Endothelial cell of umbilical vein (primary cell): Measurements from ENCODE around the gene KHDC1L. TPM values are rescaled to one million over a fixed set of nuclear protein-coding genes. Genes with fewer than 3 reads are reported as not detected.

Experiments
- BruUV-seq: library from RNA; stranded (reverse); fragments of 400-500 nt; replicated peaks from 2 replicates; lab custom pipeline; 2021; lab: Mats Ljungman, UMichigan
- CTCF ChIA-PET: fragments of 300-600, 350-600 bp; sonication (Branson Sonifier 250); formaldehyde crosslinking; loops from one replicate; lab custom pipeline; 2021; ENCODE audit warnings: antibody characterized with exemption, inconsistent platforms; lab: Charles Lee
- POLR2A ChIA-PET: fragments of 300-600, 350-600 bp; sonication (Branson Sonifier 250); formaldehyde crosslinking; loops from one replicate; lab custom pipeline; 2021; ENCODE audit warnings: antibody characterized with exemption, inconsistent platforms; lab: Charles Lee
- DNase-seq: peaks from one replicate; pipeline ENCODE4 v3.0.0-alpha.2; 2011; ENCODE audit warnings: low read depth, low spot score
- FAIRE-seq: peaks from 2 replicates; lab custom pipeline; 2011; peaks lifted over from hg19 to GRCh38; lab: Jason Lieb, UNC
- H2AFZ ChIP-seq: 2 replicates; pipeline ENCODE4 v1.6.0; 2012; ENCODE audit warnings: low read depth, low read length, control low read depth, inconsistent platforms
- H3K27ac ChIP-seq: 2 replicates; pipeline ENCODE4 v1.5.1; 2011; ENCODE audit warnings: low read depth, mild to moderate bottlenecking, control low read depth, low read length, moderate library complexity; ENCODE audit not compliant: insufficient read depth
- H3K27me3 ChIP-seq, 2 experiments: 2 replicates each; pipeline versions ENCODE4 v1.6.0 to v1.6.1; 2011; ENCODE audit warnings: low read length in 2 of 2, mixed read lengths in 1 of 2; ENCODE audit not compliant: control insufficient read depth in 2 of 2, insufficient read depth in 2 of 2
- H3K36me3 ChIP-seq, 2 experiments: 2 replicates in 1 of 2; 3 replicates in 1 of 2; pipeline ENCODE4 v1.5.1; 2011; ENCODE audit warnings: low read length in 2 of 2, mild to moderate bottlenecking in 1 of 2, moderate library complexity in 1 of 2; ENCODE audit not compliant: control insufficient read depth in 2 of 2, insufficient read depth in 2 of 2; ENCODE audit errors: extremely low read depth in 1 of 2
- H3K4me1 ChIP-seq: 3 replicates; pipeline ENCODE4 v1.5.1; 2011; ENCODE audit warnings: mild to moderate bottlenecking, low read length; ENCODE audit not compliant: control insufficient read depth, insufficient read depth; ENCODE audit errors: extremely low read depth
- H3K4me2 ChIP-seq: 2 replicates; pipeline ENCODE4 v1.6.1; 2011; ENCODE audit warnings: low read length, control low read depth, mixed read lengths; ENCODE audit not compliant: insufficient read depth
- H3K4me3 ChIP-seq, 3 experiments: fragments of 200-600 bp in 1 of 3; sonication (generic), shearing (Covaris generic) in 1 of 3; replicated peaks in 1 of 3; 2 replicates each; pipeline ENCODE4 v1.5.1; 2011 to 2016; ENCODE audit warnings: control low read depth in 3 of 3, low read length in 3 of 3, mild to moderate bottlenecking in 2 of 3, inconsistent platforms in 1 of 3, low read depth in 1 of 3, moderate library complexity in 1 of 3; ENCODE audit not compliant: insufficient read depth in 1 of 3
- H3K79me2 ChIP-seq: 2 replicates; pipeline ENCODE4 v1.6.0; 2012; ENCODE audit warnings: low read length, inconsistent platforms; ENCODE audit not compliant: control insufficient read depth, insufficient read depth
- H3K9ac ChIP-seq: replicated peaks from 2 replicates; pipeline ENCODE3; 2011; ENCODE audit warnings: low read length, control low read depth; ENCODE audit not compliant: insufficient read depth; ENCODE audit errors: extremely low read depth
- H3K9me1 ChIP-seq: replicated peaks from 3 replicates; pipeline ENCODE4 v1.6.0; 2011; ENCODE audit warnings: mild to moderate bottlenecking, low read length; ENCODE audit not compliant: control insufficient read depth, insufficient read depth; ENCODE audit errors: extremely low read depth
- H3K9me3 ChIP-seq: replicated peaks from 2 replicates; pipeline ENCODE4 v1.5.1; 2012; ENCODE audit warnings: low read length, inconsistent platforms; ENCODE audit not compliant: control insufficient read depth, insufficient read depth
- H4K20me1 ChIP-seq: replicated peaks from 2 replicates; pipeline ENCODE3; 2011; ENCODE audit warnings: mild to moderate bottlenecking, low read length; ENCODE audit not compliant: control insufficient read depth, insufficient read depth; ENCODE audit errors: extremely low read depth
- CTCF ChIP-seq, 2 donors: IDR thresholded peaks; 1 replicate in 1 of 2; 2 replicates in 1 of 2; pipeline ENCODE4 v1.5.1; 2011; ENCODE audit warnings: low read length in 2 of 2, mild to moderate bottlenecking in 2 of 2, moderate library complexity in 2 of 2, control low read depth in 1 of 2, inconsistent platforms in 1 of 2, low read depth in 1 of 2; ENCODE audit not compliant: insufficient read depth in 1 of 2; ENCODE audit errors: extremely low read depth in 1 of 2
- EZH2 ChIP-seq: IDR thresholded peaks from 2 replicates; pipeline ENCODE4 v1.6.1; 2012; ENCODE audit warnings: borderline replicate concordance, low read depth, mild to moderate bottlenecking, moderate library complexity, low read length, inconsistent platforms; ENCODE audit not compliant: severe bottlenecking
- FOS ChIP-seq: IDR thresholded peaks from 2 replicates; pipeline ENCODE4 v1.6.1; 2011; ENCODE audit warnings: mild to moderate bottlenecking, low read length, moderate library complexity, borderline replicate concordance; ENCODE audit not compliant: insufficient read depth
- GATA2 ChIP-seq: IDR thresholded peaks from 2 replicates; pipeline ENCODE4 v1.7.0; 2011; ENCODE audit warnings: low read depth, mild to moderate bottlenecking, moderate library complexity, mixed read lengths, low read length; ENCODE audit not compliant: insufficient read length, insufficient read depth
- JUN ChIP-seq: IDR thresholded peaks from 2 replicates; pipeline ENCODE4 v1.6.1; 2011; ENCODE audit warnings: borderline replicate concordance, low read depth; ENCODE audit not compliant: insufficient read length, insufficient read depth
- MAX ChIP-seq: IDR thresholded peaks from 2 replicates; pipeline ENCODE4 v1.6.1; 2011; ENCODE audit not compliant: insufficient read depth, insufficient read length
- MYC ChIP-seq: IDR thresholded peaks from one replicate; pipeline ENCODE4 v1.6.1; 2011; ENCODE audit warnings: mild to moderate bottlenecking, low read depth, low read length
- POLR2A ChIP-seq: IDR thresholded peaks from 2 replicates; pipeline ENCODE4 v1.6.1; 2012; ENCODE audit warnings: low read depth, mild to moderate bottlenecking, control low read depth, low read length
- POLR2AphosphoS5 ChIP-seq: IDR thresholded peaks from 2 replicates; pipeline ENCODE4 v1.6.1; 2012; ENCODE audit warnings: low read depth, mild to moderate bottlenecking, control low read depth, low read length, moderate library complexity; ENCODE audit not compliant: insufficient read depth
- dilution Hi-C: fragments of 300-500 bp; cut with MboI; formaldehyde crosslinking; loops from one replicate; pipeline ENCODE4 v1.15.0; 2019; ENCODE audit warnings: low sequenced_read_pairs; ENCODE audit not compliant: extremely low pct_ligation_motif_present
- intact Hi-C: fragments of 100-400 bp; cut with micrococcal nuclease; formaldehyde crosslinking; loops from one replicate; pipeline ENCODE4 v1.10.0; 2022
- polyA plus RNA-seq, 4 experiments: library from polyadenylated mRNA; depleted of rRNA in 3 of 4; stranded (reverse) in 3 of 4; unstranded in 1 of 4; fragments of >200 nt; gene quantifications; 2 replicates each; pipeline versions ENCODE4 v1.2.1 to v1.2.3, GENCODE V29; 2011 to 2012; ENCODE audit warnings: missing spikeins in 1 of 4
- total RNA-seq: library from RNA; stranded (reverse); gene quantifications from 2 replicates; pipeline ENCODE4 v1.2.3, GENCODE V29; 2021

KHDC1L gene
- total and polyA plus RNA-seq, 2 donors (not counting 3 experiments of a cell fraction or from before 2014, with no cell fraction given) = 0.15 TPM; not detected in 1

- dilution Hi-C loops (no loop called here), intact Hi-C loops (no loop called here)
- H3K4me2 ChIP-seq = no peak overlapping the region
- H3K9ac ChIP-seq = no peak overlapping the region
- FAIRE-seq (no peak), DNase-seq (no peak)
- TF ChIP-seq GATA2 (no peak), EZH2 (no peak), POLR2AphosphoS5 (no peak), FOS (no peak), JUN (no peak), POLR2A (no peak), MYC (no peak), CTCF (IDR thresholded peaks at IDR 0.05; ENCODE audit: extremely low read depth in 1 of 2, insufficient read depth in 1 of 2, low read depth in 1 of 2, low read length in 2 of 2) (no peak), MAX (no peak)
- no peaks in the 10 kb centered on the region for H3K4me1 ChIP-seq
- H3K4me3 ChIP-seq = no peak overlapping the region
- H3K9me1 ChIP-seq = no peaks in the 10 kb centered on the region
- no peaks in the 10 kb centered on the region for H4K20me1 ChIP-seq
- H3K79me2 ChIP-seq = no peaks in the 10 kb centered on the region
- no TSS peak for BruUV-seq
- H3K9me3 ChIP-seq = no peaks in the 10 kb centered on the region
- POLR2A ChIA-PET = no interaction called here
- no peak overlapping the region for H2AFZ ChIP-seq
- H3K27me3 ChIP-seq = no peaks in the 10 kb centered on the region
- no peak overlapping the region for H3K27ac ChIP-seq
- H3K36me3 ChIP-seq = no peaks in the 10 kb centered on the region
- CTCF ChIA-PET = no interaction called here
Observed at GRCh38 chr6:73233048-73233447, 7.8 kb upstream of the KHDC1L start.
